ENCODE measurements around the gene ARHGEF11.

Gene ARHGEF11

DNA sequence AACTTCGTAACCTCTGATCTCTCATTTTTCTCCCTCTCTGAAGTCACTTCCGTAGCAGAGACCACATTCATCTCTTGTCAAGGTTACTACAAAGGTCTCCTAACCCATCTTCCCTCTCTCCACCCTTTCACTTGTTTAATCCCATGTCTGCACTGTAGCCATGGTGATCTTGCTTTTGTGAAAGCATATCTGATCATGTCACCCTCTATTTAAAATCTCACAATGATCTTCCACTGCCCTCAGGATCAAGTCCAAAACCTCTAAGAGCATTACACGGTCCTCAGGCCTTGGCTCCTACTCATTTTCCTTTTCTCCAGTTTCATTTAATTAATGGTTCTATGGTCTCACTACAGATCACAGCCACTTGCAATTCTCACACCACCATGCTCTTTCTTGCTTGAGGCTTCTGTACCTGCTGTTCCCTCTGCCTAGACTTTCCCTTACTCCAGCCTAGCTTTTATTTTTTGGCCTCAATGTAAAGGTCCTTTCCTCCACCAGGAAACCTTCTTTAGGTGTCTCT is 12.1 kb downstream of the ARHGEF11 start:
- no peak overlapping the region for H3K27ac ChIP-seq
- no peak for TF ChIP-seq ZFX (IDR thresholded peaks at IDR 0.05)
- TF ChIP-seq, protein P1, sequence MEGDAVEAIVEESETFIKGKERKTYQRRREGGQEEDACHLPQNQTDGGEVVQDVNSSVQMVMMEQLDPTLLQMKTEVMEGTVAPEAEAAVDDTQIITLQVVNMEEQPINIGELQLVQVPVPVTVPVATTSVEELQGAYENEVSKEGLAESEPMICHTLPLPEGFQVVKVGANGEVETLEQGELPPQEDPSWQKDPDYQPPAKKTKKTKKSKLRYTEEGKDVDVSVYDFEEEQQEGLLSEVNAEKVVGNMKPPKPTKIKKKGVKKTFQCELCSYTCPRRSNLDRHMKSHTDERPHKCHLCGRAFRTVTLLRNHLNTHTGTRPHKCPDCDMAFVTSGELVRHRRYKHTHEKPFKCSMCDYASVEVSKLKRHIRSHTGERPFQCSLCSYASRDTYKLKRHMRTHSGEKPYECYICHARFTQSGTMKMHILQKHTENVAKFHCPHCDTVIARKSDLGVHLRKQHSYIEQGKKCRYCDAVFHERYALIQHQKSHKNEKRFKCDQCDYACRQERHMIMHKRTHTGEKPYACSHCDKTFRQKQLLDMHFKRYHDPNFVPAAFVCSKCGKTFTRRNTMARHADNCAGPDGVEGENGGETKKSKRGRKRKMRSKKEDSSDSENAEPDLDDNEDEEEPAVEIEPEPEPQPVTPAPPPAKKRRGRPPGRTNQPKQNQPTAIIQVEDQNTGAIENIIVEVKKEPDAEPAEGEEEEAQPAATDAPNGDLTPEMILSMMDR (conservative IDR thresholded peaks at IDR 0.05) = no peak

DNA sequence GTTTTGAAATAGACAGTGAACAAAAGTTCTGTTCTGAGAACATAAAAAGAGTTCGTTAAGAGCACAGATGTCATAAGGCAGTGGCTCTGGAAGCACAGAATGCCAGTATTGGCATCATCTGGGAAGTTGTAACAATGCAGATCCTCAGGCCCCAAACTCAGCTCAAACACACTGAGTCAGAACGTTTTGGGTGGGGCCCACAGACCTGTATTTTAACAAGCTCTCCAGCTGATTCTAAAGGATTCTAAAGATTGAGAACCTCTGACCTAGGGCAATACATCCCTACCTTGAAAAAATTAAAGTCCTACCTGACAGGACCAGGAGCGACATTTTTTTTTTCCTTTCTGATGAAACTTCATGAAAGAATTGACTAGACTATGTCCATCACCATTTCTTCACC is 13.2 kb downstream of the ARHGEF11 start:
- TF ChIP-seq, protein P1 (conservative IDR thresholded peaks at IDR 0.05) = no peak
- H3K27ac ChIP-seq = no peak overlapping the region

DNA sequence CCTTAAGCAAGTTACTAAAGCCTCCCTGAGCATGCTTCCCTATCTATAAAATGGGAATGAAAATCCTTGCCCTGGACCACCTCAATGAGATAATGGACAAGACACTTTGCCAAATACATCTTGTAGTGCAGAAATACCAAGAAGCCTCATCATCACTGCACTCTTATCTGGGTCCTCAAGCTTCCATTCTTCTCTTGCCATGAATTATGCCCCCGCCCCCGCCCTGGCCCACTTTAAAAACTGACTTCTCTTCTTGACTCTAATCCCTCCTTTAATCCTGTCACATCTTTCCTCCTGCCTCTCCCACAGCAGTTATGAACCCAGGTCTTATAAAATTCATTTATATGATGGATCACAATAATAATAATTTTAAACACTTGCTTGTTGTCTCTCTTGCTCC is 14.8 kb downstream of the ARHGEF11 start:
- no peak overlapping the region for H3K27ac ChIP-seq
- TF ChIP-seq, protein P1 (conservative IDR thresholded peaks at IDR 0.05) = no peak
- no peak for TF ChIP-seq ZFX (IDR thresholded peaks at IDR 0.05)

DNA sequence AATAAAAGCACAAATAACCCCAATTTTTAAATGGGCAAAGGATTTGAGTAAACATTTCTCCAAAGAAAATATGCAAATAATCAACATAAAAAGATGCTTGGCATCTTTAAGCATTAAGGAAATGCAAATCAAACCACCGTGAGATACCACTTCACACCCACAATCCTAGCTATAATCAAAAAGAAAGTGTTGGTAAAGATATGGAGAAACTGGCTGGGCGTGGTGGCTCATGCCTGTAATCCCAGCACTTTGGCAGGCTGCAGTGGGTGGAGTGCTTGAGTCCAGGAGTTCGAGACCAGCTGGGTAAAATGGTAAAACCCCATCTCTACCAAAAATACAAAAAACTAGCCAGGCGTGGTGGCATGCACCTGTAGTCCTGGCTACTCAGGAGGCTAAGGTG is 16.9 kb downstream of the ARHGEF11 start:
- no peak overlapping the region for H3K27ac ChIP-seq
- TF ChIP-seq, protein P1 (conservative IDR thresholded peaks at IDR 0.05) = no peak
- no peak for TF ChIP-seq ZFX (IDR thresholded peaks at IDR 0.05)

DNA sequence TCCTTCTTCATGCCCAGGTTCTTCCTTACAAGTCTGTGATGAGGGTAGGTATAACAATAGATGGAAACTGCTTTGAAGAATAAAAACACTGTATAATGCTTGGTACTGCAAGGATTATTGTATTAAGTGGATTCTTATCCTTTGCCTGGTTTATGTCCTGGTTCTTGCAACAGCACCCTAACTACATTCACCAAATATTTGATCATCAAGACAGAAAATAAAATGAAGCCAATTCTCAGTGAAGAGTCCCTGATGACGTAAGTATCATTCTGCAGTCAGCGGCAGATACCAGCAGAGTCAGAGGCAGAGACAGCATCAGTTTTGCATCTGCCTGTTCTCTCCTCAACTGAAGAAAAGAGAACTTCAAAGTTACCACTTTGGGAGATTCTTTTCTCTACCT is 19.7 kb downstream of the ARHGEF11 start:
- TF ChIP-seq, protein P1 (conservative IDR thresholded peaks at IDR 0.05) = no peak
- no peak for TF ChIP-seq ZFX (IDR thresholded peaks at IDR 0.05)
- H3K27ac ChIP-seq = no peak overlapping the region

DNA sequence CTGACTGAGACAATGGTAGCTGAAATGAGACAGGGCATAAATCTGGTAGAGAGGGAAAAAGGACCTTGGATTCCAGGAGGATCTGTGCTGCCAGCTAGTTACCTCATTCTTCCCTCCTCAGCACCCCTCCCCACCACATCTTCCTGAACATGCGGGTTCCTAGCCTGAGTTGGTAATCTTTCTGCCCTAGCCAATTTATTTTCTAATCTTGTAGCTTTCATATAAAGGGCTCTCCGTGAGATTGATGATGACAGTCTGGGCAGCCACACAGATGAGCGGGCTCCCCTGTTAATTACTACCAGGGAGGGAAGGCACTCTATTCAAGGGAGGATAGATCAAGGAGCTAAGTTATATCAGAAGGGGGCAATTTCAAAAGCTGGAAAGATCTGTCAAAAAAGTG is 20.2 kb downstream of the ARHGEF11 start:
- no peak overlapping the region for H3K27ac ChIP-seq
- TF ChIP-seq, protein P1 (conservative IDR thresholded peaks at IDR 0.05) = no peak
- TF ChIP-seq ZFX (IDR thresholded peaks at IDR 0.05) = no peak

DNA sequence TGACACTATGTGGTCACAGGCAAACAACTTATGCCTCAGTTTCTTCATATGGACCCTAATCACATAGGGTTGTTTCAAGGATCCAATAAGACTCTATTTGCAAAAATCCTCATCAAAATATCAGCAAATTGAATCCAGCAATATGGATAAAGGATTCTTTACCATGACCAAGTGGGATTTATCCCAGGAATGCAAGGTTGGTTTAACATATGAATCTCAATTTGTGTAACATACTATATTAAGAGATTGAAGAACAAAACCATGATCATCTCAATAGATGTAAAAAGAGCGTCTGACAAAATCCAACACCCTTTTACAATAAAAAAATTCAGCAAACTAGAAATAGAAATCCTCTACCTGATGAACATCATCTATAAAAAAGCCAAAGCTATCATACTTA is 23.9 kb downstream of the ARHGEF11 start:
- no peak overlapping the region for H3K27ac ChIP-seq
- TF ChIP-seq, protein P1 (conservative IDR thresholded peaks at IDR 0.05) = no peak
- TF ChIP-seq ZFX (IDR thresholded peaks at IDR 0.05) = no peak
